C4-2B (cell line): Measurements from ENCODE around the gene TNFRSF11A.

Experiments
- CTCF ChIP-seq: fragments of 450-650 bp; conservative IDR thresholded peaks from 2 replicates; pipeline ENCODE4 v1.5.1; 2017; ENCODE audit warnings: mild to moderate bottlenecking
- ZFX ChIP-seq: fragments of 450-650 bp; IDR thresholded peaks from 2 replicates; pipeline ENCODE4 v1.6.1; 2017

- TF ChIP-seq CTCF (no peak), ZFX (no peak)
Observed at GRCh38 chr18:62357079-62357719, 32.1 kb downstream of the TNFRSF11A start.
